ENCODE measurements around the gene GPC6.

Gene GPC6

GRCh38 chr13:93409816-93410215 lies 183.2 kb downstream of the GPC6 start:
- no peak overlapping the region for H3K27ac ChIP-seq (replicated peaks)
- no peak for TF ChIP-seq CTCF (IDR thresholded peaks at IDR 0.05; ENCODE audit: insufficient read depth, low read length)
- TF ChIP-seq GABPA (IDR thresholded peaks at IDR 0.05; ENCODE audit: low read depth): no peak
- TF ChIP-seq REST (IDR thresholded peaks at IDR 0.05; ENCODE audit: insufficient replicate concordance, low read depth): no peak
- no peak for TF ChIP-seq SPI1 (IDR thresholded peaks at IDR 0.05; ENCODE audit: borderline replicate concordance, low read depth)
- TF ChIP-seq POLR2AphosphoS5 (IDR thresholded peaks at IDR 0.05; ENCODE audit: low read depth): no peak

GRCh38 chr13:93411186-93411680 lies 184.6 kb downstream of the GPC6 start:
- Histone ChIP-seq H3K27me3 (ENCODE audit: insufficient read depth, poor library complexity, severe bottlenecking) (no peaks in the 10 kb centered on the region), H3K27ac (replicated peaks) (no peak overlapping the region), H3K4me3 (replicated peaks; ENCODE audit: insufficient read depth, low read length) (no peak overlapping the region)
- no peak for DNase-seq (ENCODE audit: low read depth in 1 of 2, low spot score in 1 of 2)
- TF ChIP-seq REST (IDR thresholded peaks at IDR 0.05; ENCODE audit: insufficient replicate concordance, low read depth): no peak
- TF ChIP-seq CTCF (IDR thresholded peaks at IDR 0.05; ENCODE audit: insufficient read depth, low read length): no peak
- no peak for TF ChIP-seq GABPA (IDR thresholded peaks at IDR 0.05; ENCODE audit: low read depth)
- TF ChIP-seq SPI1 (IDR thresholded peaks at IDR 0.05; ENCODE audit: borderline replicate concordance, low read depth): no peak
- no peak for TF ChIP-seq POLR2AphosphoS5 (IDR thresholded peaks at IDR 0.05; ENCODE audit: low read depth)

More at GRCh38 chr13:93409816-93410215, 183.2 kb downstream of the GPC6 start:
- Histone ChIP-seq H3K4me3 (replicated peaks; ENCODE audit: insufficient read depth, low read length) (no peak overlapping the region), H3K27me3 (ENCODE audit: insufficient read depth, poor library complexity, severe bottlenecking) (no peaks in the 10 kb centered on the region)
- no peak for DNase-seq (ENCODE audit: low read depth in 1 of 2, low spot score in 1 of 2)

GRCh38 chr13:93412676-93413075 lies 186.1 kb downstream of the GPC6 start:
- no peak for TF ChIP-seq REST (IDR thresholded peaks at IDR 0.05; ENCODE audit: insufficient replicate concordance, low read depth)
- TF ChIP-seq SPI1 (IDR thresholded peaks at IDR 0.05; ENCODE audit: borderline replicate concordance, low read depth): no peak
- no peak for TF ChIP-seq CTCF (IDR thresholded peaks at IDR 0.05; ENCODE audit: insufficient read depth, low read length)
- TF ChIP-seq POLR2AphosphoS5 (IDR thresholded peaks at IDR 0.05; ENCODE audit: low read depth): no peak
- TF ChIP-seq GABPA (IDR thresholded peaks at IDR 0.05; ENCODE audit: low read depth): no peak
- Histone ChIP-seq H3K27ac (replicated peaks) (no peak overlapping the region), H3K4me3 (replicated peaks; ENCODE audit: insufficient read depth, low read length) (no peak overlapping the region), H3K27me3 (ENCODE audit: insufficient read depth, poor library complexity, severe bottlenecking) (no peaks in the 10 kb centered on the region)
- DNase-seq (ENCODE audit: low read depth in 1 of 2, low spot score in 1 of 2): no peak

Data from HL-60 (cell line).